Measurements from ENCODE around the gene ACOT8. TPM values are rescaled to one million over a fixed set of nuclear protein-coding genes. Genes with fewer than 3 reads are reported as not detected.
A peak's percentile ranks its signal among the peaks of the same experiment; 100 is the strongest.

ACOT8 gene
- total RNA-seq, 4 donors from 2014 or later, result 56.9 to 93.8 (median 78.3) TPM

DNA sequence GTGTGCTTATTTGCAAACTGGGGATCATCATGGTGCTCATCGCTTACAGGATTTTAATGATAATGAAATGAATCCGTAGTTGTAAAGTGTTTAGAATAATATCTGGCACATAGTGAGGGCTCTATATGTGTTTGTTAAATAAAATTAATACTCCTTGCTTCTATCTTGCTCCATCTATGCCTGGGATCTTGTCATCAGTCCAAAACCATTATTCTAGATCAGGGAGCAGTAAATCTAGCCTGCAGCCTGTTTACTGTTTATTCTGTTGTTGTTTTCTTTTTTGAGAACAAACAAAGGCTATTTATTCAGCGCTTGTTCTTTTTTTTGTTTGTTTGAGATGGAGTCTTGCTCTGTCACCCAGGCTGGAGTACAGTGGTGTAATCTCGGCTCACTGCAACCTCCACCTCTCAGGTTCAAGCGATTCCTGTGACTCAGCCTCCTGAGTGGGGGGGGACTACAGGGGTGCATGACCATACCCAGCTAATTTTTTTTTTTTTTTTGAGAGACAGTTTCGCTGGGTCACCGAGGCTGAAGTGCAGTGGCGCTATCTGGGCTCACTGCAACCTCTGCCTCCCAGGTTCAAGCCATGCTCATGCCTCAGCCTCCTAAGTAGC lies 8.1 kb downstream of the ACOT8 start:
- H3K36me3 ChIP-seq, result peaks cover 0 to 68% (median 0%) of the 10 kb centered on the region in 3 donors
- DNase-seq, result no peak
- H3K27me3 ChIP-seq, result no peaks in the 10 kb centered on the region
- TF ChIP-seq POLR2A (IDR thresholded peaks at IDR 0.05), result no peak
- no peak for TF ChIP-seq CTCF (IDR thresholded peaks at IDR 0.05)
- H3K9me3 ChIP-seq, result no peaks in the 10 kb centered on the region
- no peak overlapping the region for H3K27ac ChIP-seq
- H3K4me3 ChIP-seq, result no peak overlapping the region
- H3K4me1 ChIP-seq, result no peaks in the 10 kb centered on the region

DNA sequence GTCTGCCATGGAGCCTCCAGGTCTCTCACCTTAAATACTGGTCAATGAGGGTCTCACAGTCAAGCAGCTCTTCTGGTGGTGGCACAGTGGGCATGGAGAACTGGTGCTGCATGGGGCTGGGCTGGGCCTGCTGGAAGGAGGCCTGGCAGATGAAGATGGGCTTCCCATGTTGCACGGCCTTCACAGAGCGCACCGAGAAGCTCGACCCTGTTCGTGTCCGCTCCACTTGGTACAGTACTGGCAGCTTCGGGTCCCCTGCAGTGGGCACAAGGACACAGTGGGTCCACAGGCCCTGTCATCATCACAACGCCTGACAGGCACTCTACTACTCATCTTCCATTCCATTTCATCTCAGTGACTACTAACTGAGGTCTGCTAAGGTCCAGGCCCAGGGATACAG lies 8.8 kb downstream of the ACOT8 start:
- Histone ChIP-seq H3K4me3 (no peak overlapping the region), H3K9me3 (no peaks in the 10 kb centered on the region), H3K27me3 (no peaks in the 10 kb centered on the region), H3K36me3 (peaks cover 0 to 68% (median 0%) of the 10 kb centered on the region in 3 donors), H3K4me1 (no peaks in the 10 kb centered on the region), H3K27ac (no peak overlapping the region)
- no peak for TF ChIP-seq CTCF (IDR thresholded peaks at IDR 0.05)
- TF ChIP-seq POLR2A (IDR thresholded peaks at IDR 0.05), result no peak
- DNase-seq, result no peak

DNA sequence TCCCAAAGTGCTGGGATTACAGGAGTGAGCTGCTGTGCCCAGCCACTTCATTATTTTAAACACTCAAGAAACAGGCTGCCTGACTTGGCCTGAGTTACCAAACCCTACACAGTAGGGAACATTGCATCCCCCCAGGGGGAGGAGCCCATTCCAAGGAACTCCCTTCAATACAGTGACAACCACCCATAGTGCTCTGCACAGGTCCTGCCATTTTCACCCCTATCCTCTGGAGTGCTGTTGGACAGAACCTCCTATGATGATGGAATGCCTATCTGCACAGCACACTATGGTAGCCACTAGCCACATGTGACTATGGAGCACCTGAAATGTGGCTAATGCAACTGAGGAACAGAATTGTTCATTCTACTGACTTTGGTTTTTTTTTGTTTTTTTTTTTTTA lies 11.7 kb downstream of the ACOT8 start:
- H3K36me3 ChIP-seq, result peaks cover 0 to 85% (median 0%) of the 10 kb centered on the region in 3 donors
- H3K4me1 ChIP-seq, result peaks cover 0 to 5% (median 0%) of the 10 kb centered on the region in 4 donors
- H3K4me3 ChIP-seq, result no peak overlapping the region
- H3K27ac ChIP-seq, result no peak overlapping the region
- no peaks in the 10 kb centered on the region for H3K27me3 ChIP-seq
- TF ChIP-seq POLR2A (IDR thresholded peaks at IDR 0.05) (no peak), CTCF (IDR thresholded peaks at IDR 0.05) (no peak)
- no peaks in the 10 kb centered on the region for H3K9me3 ChIP-seq
- no peak for DNase-seq

DNA sequence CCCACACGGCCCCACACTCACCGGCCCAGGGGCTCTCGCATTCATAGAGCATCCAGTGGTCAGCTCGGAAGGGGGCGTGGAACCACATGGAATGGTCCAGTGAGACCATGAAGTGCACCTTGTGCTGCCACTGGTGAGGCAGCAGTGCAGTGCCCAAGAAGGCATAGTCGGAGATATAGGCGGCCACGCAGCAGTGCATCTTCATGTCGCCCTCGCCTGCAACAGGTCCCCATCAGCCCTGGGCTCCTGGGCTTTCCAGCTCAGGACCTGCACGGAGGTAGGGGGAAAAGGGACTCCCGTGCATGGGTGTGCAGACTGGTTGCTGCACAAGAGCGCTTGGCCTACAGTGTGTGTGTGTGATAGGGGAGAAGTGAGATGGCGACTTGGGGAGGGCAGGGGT lies 13.7 kb downstream of the ACOT8 start:
- Histone ChIP-seq H3K9me3 (no peaks in the 10 kb centered on the region), H3K27me3 (no peaks in the 10 kb centered on the region), H3K36me3 (peaks cover 0 to 83% (median 0%) of the 10 kb centered on the region in 3 donors), H3K4me3 (no peak overlapping the region), H3K27ac (no peak overlapping the region), H3K4me1 (peaks cover 0 to 5% (median 0%) of the 10 kb centered on the region in 4 donors)
- no peak for TF ChIP-seq CTCF (IDR thresholded peaks at IDR 0.05)
- no peak for TF ChIP-seq POLR2A (IDR thresholded peaks at IDR 0.05)
- DNase-seq, result no peak

GRCh38 chr20:45842169-45842812 lies 14.9 kb downstream of the ACOT8 start:
- H3K4me3 ChIP-seq, result no peak overlapping the region
- peak in 2 of 3 donors; percentile 39 to 50 for DNase-seq
- H3K27ac ChIP-seq, result peak overlapping the region; percentile 4 to 43 (median 8)
- H3K4me1 ChIP-seq, result peaks cover 0 to 5% (median 0%) of the 10 kb centered on the region in 4 donors
- TF ChIP-seq POLR2A (IDR thresholded peaks at IDR 0.05) (no peak), CTCF (IDR thresholded peaks at IDR 0.05) (no peak)
- H3K9me3 ChIP-seq, result no peaks in the 10 kb centered on the region
- H3K27me3 ChIP-seq, result no peaks in the 10 kb centered on the region
- H3K36me3 ChIP-seq, result peaks cover 0 to 74% (median 0%) of the 10 kb centered on the region in 3 donors

Data from Peyer's patch (tissue), 4 donors.